ENCODE results near the gene GBP3. TPM values are rescaled to one million over a fixed set of nuclear protein-coding genes. Genes with fewer than 3 reads are reported as not detected.

The GBP3 gene
- 36.8 and 50.5 TPM in 2 replicates for total RNA-seq

GRCh38 chr1:89022167-89022959 is at the start of gene GBP3:
GBP3 (minus strand) TSS chr1:89022866; CDS start chr1:89020721, 2,145 bp downstream.

GRCh38 chr1:89065079-89065868 is 42.6 kb upstream of the GBP3 start, which contains the start of gene GBP1:
GBP1 (minus strand) TSS chr1:89065208; CDS start chr1:89063234, 1,974 bp downstream.

Small RNA genes within 50 kb of the gene (small RNA-seq; reads per million reads assigned to genes)
- not detected for gene RF00019

Other genes with a start within 250 kb of the GBP3 start
- 28.4 and 31.0 TPM in 2 replicates for gene GTF2B, start 131.3 kb downstream of the GBP3 start, total RNA-seq
- 19.4 and 28.6 TPM in 2 replicates for gene KYAT3, start 30.2 kb downstream of the GBP3 start, total RNA-seq
- 13.6 and 17.0 TPM in 2 replicates for gene RBMXL1, start 30.2 kb downstream of the GBP3 start, total RNA-seq
- 105 and 107 TPM in 2 replicates for gene GBP1, start 42.3 kb upstream of the GBP3 start, total RNA-seq
- 29.0 and 38.9 TPM in 2 replicates for gene GBP2, start 103.2 kb upstream of the GBP3 start, total RNA-seq
- gene GBP7, start 153.1 kb upstream of the GBP3 start, total RNA-seq: not detected in 2 replicates
- gene GBP4, start 176.1 kb upstream of the GBP3 start, total RNA-seq: 0.97 and 1.3 TPM in 2 replicates
- 1.7 and 3.2 TPM in 2 replicates for gene GBP5, start 250.0 kb upstream of the GBP3 start, total RNA-seq

Measured in hair follicle dermal papilla cell (primary cell).